NCI-H2081 treated with DMSO at 0.1 percent for 48 hours (cell line): ENCODE results near the gene TOM1L2.

ENCODE experiments used
- DNase-seq: peaks from one replicate; lab custom pipeline; 2025; lab: John Stamatoyannopoulos, UW

Gene TOM1L2

GRCh38 chr17:17847726-17848125 is 124.5 kb downstream of the TOM1L2 start:
- DNase-seq: no peak

- DNase-seq: no peak
Measured at GRCh38 chr17:17847118-17847689, 125.0 kb downstream of the TOM1L2 start.

GRCh38 chr17:17846645-17847044 is 125.6 kb downstream of the TOM1L2 start:
- no peak for DNase-seq

- DNase-seq: no peak
Measured at GRCh38 chr17:17846003-17846402, 126.2 kb downstream of the TOM1L2 start.

- no peak for DNase-seq
Measured at GRCh38 chr17:17845046-17845775, 127.0 kb downstream of the TOM1L2 start.

- no peak for DNase-seq
Measured at GRCh38 chr17:17844500-17844899, 127.7 kb downstream of the TOM1L2 start.

- no peak for DNase-seq
Measured at GRCh38 chr17:17844079-17844478, 128.1 kb downstream of the TOM1L2 start.

GRCh38 chr17:17843096-17843495 is 129.1 kb downstream of the TOM1L2 start:
- no peak for DNase-seq

GRCh38 chr17:17842111-17842876 is 129.9 kb downstream of the TOM1L2 start:
- no peak for DNase-seq

GRCh38 chr17:17841601-17842025 is 130.6 kb downstream of the TOM1L2 start:
- DNase-seq: no peak

- DNase-seq: no peak
Measured at GRCh38 chr17:17840751-17841591, 131.2 kb downstream of the TOM1L2 start.

GRCh38 chr17:17839791-17840707 is 132.2 kb downstream of the TOM1L2 start:
- peak; percentile 65 for DNase-seq

- DNase-seq: peak; percentile 37
Measured at GRCh38 chr17:17837966-17838962, 133.9 kb downstream of the TOM1L2 start.

- DNase-seq: no peak
Measured at GRCh38 chr17:17837380-17837821, 134.8 kb downstream of the TOM1L2 start.

- no peak for DNase-seq
Measured at GRCh38 chr17:17836818-17837379, 135.3 kb downstream of the TOM1L2 start, which contains the start of gene SREBF1. SREBF1 (minus strand) TSS chr17:17836986; CDS start chr17:17836817, 169 bp downstream.

- DNase-seq: peak; percentile 36
Measured at GRCh38 chr17:17836250-17836817, 135.9 kb downstream of the TOM1L2 start.

GRCh38 chr17:17835415-17836249 is 136.6 kb downstream of the TOM1L2 start:
- DNase-seq: no peak

- DNase-seq: no peak
Measured at GRCh38 chr17:17834974-17835373, 137.2 kb downstream of the TOM1L2 start.
